Non-pigmented ciliary epithelial cell (primary cell): ENCODE results near the gene GLIPR2.
"Not testable (repeated sequence)": the region's sequence is repeated elsewhere in the genome, so short reads cannot be mapped to it uniquely, and the experiment has no call there.

Experiments used
- DNase-seq: peaks from one replicate; pipeline ENCODE4 v3.0.0-alpha.2; 2010; ENCODE audit warnings: low read depth

Gene GLIPR2

DNA sequence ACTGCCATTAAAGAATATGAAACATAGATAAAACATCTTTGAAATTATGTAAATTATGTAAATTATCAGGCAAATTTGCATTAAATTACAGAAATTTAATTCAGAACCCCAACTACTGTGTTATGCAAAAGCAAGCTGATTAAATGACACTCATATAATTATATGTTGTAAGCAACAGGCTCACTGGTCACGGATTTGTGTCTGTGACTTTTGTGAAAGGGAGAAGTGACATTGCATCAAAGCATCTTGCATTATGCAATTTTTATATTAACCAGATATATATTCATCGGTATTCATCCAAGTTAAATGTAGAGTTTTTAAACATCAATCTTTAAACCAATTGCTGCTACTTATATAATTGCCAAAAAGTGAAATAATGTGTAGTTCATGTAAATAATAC, 13.0 kb upstream of the GLIPR2 start:
- no peak for DNase-seq

GRCh38 chr9:36125062-36125855, 11.3 kb upstream of the GLIPR2 start:
- DNase-seq = no peak

- no peak for DNase-seq
Measured at GRCh38 chr9:36126016-36126730, 10.4 kb upstream of the GLIPR2 start.

DNA sequence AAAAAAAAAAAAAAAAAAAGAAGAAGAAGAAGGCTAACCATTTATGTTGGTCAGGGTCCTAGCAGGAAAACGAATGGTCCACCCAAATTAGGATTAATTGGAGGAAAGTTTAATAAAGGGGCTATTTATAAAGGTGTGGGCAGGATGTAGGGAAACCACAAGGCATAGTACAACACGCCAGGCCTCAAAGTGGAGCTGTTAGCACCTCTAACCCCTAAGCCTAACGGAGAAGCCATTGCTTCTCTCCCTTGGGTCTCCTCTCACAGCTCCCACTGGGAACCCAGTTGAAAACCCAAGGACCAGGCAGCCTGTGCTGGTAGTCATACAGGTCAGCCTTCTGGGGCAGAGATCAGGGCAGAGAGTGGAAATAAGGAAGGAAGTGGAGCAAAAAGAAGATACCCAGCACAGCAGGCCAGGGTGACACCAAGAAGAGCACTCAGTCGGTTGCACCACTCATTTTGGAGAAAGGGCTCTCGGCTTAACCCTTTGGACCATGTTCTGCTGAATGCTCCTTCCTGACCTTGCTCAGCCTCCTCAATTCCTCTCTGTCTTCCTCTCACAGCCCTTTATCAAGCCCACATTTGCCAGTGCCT, 8.8 kb upstream of the GLIPR2 start:
- DNase-seq = no peak

DNA sequence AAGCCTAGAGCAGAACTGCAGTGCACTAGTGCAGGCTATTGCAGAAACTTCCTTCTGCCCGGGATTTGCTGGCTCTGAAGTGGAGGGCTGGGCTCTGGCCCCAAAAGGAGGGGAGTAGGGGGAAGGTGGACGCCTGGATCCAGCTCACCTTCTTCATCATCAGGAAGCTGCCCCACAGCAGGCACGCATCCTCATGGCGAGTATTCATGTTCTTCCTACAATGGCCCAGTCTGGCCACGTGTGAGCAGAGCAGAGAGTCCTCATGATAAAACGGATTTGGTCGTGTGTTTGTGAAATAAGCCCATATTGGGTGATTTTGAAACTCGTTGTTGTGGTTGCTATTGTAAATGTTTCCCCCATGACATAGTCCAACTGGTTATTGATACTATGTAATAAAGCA, 8.2 kb upstream of the GLIPR2 start:
- no peak for DNase-seq

DNA sequence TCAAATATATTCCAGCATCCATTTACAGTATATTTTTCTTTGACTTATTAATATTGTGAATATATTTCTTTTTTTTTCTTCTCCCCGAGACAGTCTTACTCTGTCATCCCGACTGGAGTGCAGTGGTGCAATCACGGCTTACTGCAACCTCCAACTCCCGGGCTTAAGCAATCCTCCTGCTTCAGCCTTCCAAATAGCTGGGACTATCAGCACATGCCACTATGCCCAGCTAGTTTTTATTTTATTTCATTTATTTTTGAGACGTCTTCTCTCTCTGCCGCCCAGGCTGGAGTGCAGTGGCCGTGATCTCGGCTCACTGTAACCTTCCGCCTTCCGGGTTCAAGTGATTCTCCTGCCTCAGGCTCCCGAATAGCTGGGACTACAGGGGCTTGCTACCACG, 7.4 kb upstream of the GLIPR2 start:
- DNase-seq = no peak

- not testable (repeated sequence) for DNase-seq
Measured at GRCh38 chr9:36131666-36132065, 4.9 kb upstream of the GLIPR2 start.

- no peak for DNase-seq
Measured at GRCh38 chr9:36132086-36132485, 4.4 kb upstream of the GLIPR2 start.

GRCh38 chr9:36134761-36135505, 1.6 kb upstream of the GLIPR2 start:
- no peak for DNase-seq

GRCh38 chr9:36135741-36136271, 727 bp upstream of the GLIPR2 start:
- no peak for DNase-seq

- DNase-seq = no peak
Measured at GRCh38 chr9:36136894-36137391, 410 bp downstream of the GLIPR2 start.

DNA sequence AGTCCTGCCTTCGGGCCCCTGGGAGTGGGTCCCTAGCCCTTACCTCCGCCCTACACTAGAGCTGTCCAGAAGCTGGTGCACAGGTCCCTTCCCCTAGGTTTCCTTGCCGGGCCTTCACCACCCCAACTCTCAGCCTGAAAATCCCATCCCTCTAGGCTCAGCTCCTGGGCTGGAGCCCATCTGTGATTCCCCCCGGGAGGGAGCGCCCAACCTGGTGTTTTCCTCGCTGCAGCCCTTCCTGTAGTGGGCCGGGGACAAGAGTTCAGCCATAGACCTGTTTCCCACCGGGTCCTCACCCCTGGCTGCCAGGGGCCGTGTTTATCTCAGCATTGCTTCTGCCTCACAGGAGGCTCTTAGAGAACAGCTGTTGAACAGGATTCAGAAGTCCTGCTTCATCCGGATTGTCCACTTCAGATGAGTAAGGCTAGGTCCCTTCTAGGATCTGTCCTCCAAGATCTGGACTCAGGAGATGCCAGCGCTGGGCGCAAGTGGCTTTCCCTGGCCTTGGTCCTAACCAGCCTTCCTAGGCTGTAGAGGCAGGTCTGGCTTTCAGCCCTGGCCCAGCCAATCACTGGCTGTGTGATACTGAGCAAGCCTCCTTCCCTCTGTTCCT, 965 bp downstream of the GLIPR2 start:
- no peak for DNase-seq

- DNase-seq = no peak
Measured at GRCh38 chr9:36138496-36138895, 2.0 kb downstream of the GLIPR2 start.

DNA sequence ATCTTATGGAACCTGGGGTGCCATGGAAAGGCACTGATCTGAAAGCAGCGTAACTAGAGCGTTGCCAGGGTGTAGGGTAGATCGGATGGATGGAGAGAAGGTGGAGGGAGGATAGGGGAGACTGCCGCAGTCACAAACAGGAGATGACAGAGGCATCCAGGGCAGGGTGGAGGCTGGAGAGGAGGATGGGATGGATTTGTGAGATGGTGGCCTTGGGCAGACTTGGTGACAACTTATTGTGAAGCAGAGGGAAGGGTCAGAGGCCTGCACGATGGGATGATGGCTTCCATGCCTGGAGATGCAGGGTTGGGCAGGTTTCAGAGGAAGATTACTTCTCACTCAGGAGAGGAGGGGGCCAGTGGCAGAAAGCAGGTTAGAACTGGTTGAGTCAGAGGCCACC, 2.4 kb downstream of the GLIPR2 start:
- no peak for DNase-seq

DNA sequence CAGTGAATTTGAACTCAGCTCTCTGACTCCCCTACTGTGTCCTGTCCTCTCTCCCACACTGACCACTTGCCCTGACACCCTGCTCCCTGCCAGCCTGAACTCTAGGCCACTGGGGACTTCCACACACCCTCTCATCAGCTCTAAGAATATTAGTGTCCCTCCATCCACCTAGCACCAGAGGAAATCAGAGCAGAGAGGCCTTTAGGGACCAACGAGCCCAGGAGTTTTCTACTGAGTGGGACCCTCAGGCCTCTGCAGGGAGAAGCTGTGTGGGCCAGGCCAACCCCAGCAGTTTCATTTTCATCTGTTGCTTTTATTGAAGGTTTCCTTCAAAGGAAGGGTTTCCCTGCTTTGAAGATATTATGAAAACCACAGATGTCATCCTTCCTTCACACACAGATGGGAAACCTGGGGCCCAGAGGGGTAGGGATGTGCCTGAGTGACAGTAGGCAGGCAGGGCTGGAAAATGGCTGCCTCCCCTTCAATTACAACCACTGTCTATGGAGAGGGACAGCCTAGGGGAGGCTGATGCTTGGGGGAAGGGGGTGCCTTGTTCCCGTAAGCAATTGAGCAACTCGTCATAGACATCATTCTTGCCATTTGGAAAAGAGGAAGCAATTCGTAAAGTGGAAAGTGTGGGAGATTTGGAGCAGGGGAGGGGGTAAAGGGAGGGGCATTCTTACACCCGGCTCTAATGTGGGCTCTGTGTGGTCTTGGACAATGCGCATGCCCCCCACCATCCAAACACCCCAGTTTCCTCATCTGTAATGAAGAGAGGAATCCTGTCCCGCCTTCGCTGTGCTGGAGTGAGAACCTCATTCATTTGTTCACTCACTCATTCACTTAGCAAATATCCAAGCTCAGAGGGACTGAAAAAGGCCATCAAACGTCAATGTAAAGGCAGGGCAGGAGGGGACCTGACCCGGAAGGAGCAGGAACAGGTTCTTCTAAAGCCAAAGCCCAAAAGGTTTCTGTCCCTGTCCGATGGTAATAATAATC, 3.9 kb downstream of the GLIPR2 start:
- no peak for DNase-seq

DNA sequence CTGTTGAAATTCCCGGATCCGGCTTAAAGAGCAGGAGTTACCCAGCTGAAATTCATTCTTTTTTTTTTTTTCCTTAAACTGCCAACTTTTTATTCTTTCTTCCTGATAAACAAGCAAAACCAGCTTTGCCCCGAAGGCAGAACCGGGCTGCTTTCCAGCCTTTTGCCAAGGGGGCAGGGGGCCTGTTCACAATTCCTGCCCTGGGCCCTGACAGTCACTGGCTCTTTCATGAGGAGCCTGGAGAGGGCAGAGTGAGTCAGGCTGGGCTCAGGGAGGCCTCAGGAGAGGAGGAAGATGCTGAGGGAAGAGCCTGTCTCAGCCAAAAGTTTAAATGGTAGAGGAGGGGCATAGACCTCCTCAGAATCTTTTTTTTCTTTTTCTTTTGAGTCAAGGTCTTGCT, 4.8 kb downstream of the GLIPR2 start:
- no peak for DNase-seq

GRCh38 chr9:36141761-36142160, 5.2 kb downstream of the GLIPR2 start:
- DNase-seq = no peak

GRCh38 chr9:36142510-36143244, 6.1 kb downstream of the GLIPR2 start:
- DNase-seq = no peak

- no peak for DNase-seq
Measured at GRCh38 chr9:36143245-36143641, 6.7 kb downstream of the GLIPR2 start.
